ENCODE results near the gene PSMA6.

GRCh38 chr14:35367056-35367372, 74.8 kb downstream of the PSMA6 start:
- TF ChIP-seq CTCF (IDR thresholded peaks at IDR 0.05) = no peak
- no peak for TF ChIP-seq ZNF263 (CRISPR knock-in tag; IDR thresholded peaks at IDR 0.05; ENCODE audit: low read depth)
- TF ChIP-seq SP1 (CRISPR knock-in tag; conservative IDR thresholded peaks at IDR 0.05) = no peak
- no peak for TF ChIP-seq NR1H2 (CRISPR knock-in tag; IDR thresholded peaks at IDR 0.05)
- no peak for TF ChIP-seq GABPB1 (CRISPR knock-in tag; IDR thresholded peaks at IDR 0.05)
- no peak for TF ChIP-seq ZNF232 (CRISPR knock-in tag; IDR thresholded peaks at IDR 0.05)
- no peak for TF ChIP-seq USF2 (CRISPR knock-in tag; IDR thresholded peaks at IDR 0.05)
- TF ChIP-seq JAZF1 (CRISPR knock-in tag; IDR thresholded peaks at IDR 0.05) = no peak
- no peak for TF ChIP-seq ZNF138 (CRISPR knock-in tag; conservative IDR thresholded peaks at IDR 0.05)
- TF ChIP-seq CBFB (CRISPR knock-in tag; IDR thresholded peaks at IDR 0.05; ENCODE audit: low read depth) = no peak
- no peak for TF ChIP-seq IRF1 (CRISPR knock-in tag; IDR thresholded peaks at IDR 0.05)
- no peak for TF ChIP-seq NFATC4 (CRISPR knock-in tag; IDR thresholded peaks at IDR 0.05)
- no peak for TF ChIP-seq NR2C2 (CRISPR knock-in tag; IDR thresholded peaks at IDR 0.05)
